RKO (cell line): ENCODE results near the gene STON1.
A peak's percentile ranks its signal among the peaks of the same experiment; 100 is the strongest.
"Not testable (repeated sequence)": the region's sequence is repeated elsewhere in the genome, so short reads cannot be mapped to it uniquely, and the experiment has no call there.

Experiments used
- DNase-seq: peaks from one replicate; pipeline ENCODE4 v3.0.0-alpha.2; 2016; ENCODE audit warnings: low spot score

Gene STON1

GRCh38 chr2:48530033-48530811, at the start of gene STON1:
STON1 (plus strand) TSS chr2:48530154; CDS start chr2:48580634, 50,480 bp downstream.
- DNase-seq: no peak

- DNase-seq: no peak
These were observed 49.4 kb upstream of the STON1 start for GRCh38 chr2:48480526-48480925.

GRCh38 chr2:48482313-48482712, 47.6 kb upstream of the STON1 start:
- no peak for DNase-seq

GRCh38 chr2:48482769-48483168, 47.2 kb upstream of the STON1 start:
- DNase-seq: no peak

GRCh38 chr2:48483506-48483905, 46.4 kb upstream of the STON1 start:
- DNase-seq: no peak

GRCh38 chr2:48483916-48484315, 46.0 kb upstream of the STON1 start:
- no peak for DNase-seq

GRCh38 chr2:48488545-48488944, 41.4 kb upstream of the STON1 start:
- DNase-seq: no peak

- peak; percentile 15 for DNase-seq
These were observed 33.1 kb upstream of the STON1 start for GRCh38 chr2:48496849-48497248.

- DNase-seq: no peak
These were observed 25.2 kb upstream of the STON1 start for GRCh38 chr2:48504647-48505327.

GRCh38 chr2:48507111-48507510, 22.8 kb upstream of the STON1 start:
- DNase-seq: no peak

- no peak for DNase-seq
These were observed 21.4 kb upstream of the STON1 start for GRCh38 chr2:48508461-48509124.

- no peak for DNase-seq
These were observed 19.6 kb upstream of the STON1 start for GRCh38 chr2:48510329-48510728.

- no peak for DNase-seq
These were observed 18.0 kb upstream of the STON1 start for GRCh38 chr2:48511849-48512470.

GRCh38 chr2:48512571-48512970, 17.4 kb upstream of the STON1 start:
- no peak for DNase-seq

GRCh38 chr2:48514348-48515003, 15.5 kb upstream of the STON1 start:
- DNase-seq: no peak

- DNase-seq: no peak
These were observed 14.4 kb upstream of the STON1 start for GRCh38 chr2:48515513-48515985.

GRCh38 chr2:48519593-48519992, 10.4 kb upstream of the STON1 start:
- DNase-seq: no peak

GRCh38 chr2:48524756-48525155, 5.2 kb upstream of the STON1 start:
- not testable (repeated sequence) for DNase-seq

GRCh38 chr2:48525269-48525943, 4.5 kb upstream of the STON1 start:
- no peak for DNase-seq

GRCh38 chr2:48527226-48527885, 2.6 kb upstream of the STON1 start:
- DNase-seq: no peak

GRCh38 chr2:48528431-48528830, 1.5 kb upstream of the STON1 start:
- no peak for DNase-seq
